Colonic mucosa (tissue), 4 donors: Measurements from ENCODE around the gene MEIS1. TPM values are rescaled to one million over a fixed set of nuclear protein-coding genes. Genes with fewer than 3 reads are reported as not detected.

Experiments
- DNase-seq: peaks from one replicate; pipeline ENCODE4 v3.0.0-alpha.2; 2020
- H3K27ac ChIP-seq: fragments of 200-600 bp; one replicate; pipeline ENCODE4 v1.8.0; 2021
- H3K27me3 ChIP-seq: fragments of 200-600 bp; one replicate; pipeline ENCODE4 v1.8.0; 2021
- H3K36me3 ChIP-seq: fragments of 200-600 bp; one replicate; pipeline ENCODE4 v1.8.0; 2021
- H3K4me1 ChIP-seq: fragments of 200-600 bp; one replicate; pipeline ENCODE4 v1.8.0; 2021; ENCODE audit warnings: mild to moderate bottlenecking
- H3K4me3 ChIP-seq: fragments of 200-600 bp; one replicate; pipeline ENCODE4 v1.8.0; 2021
- H3K9ac ChIP-seq, 2 donors: one replicate each; pipeline ENCODE4 v1.7.0; 2013; ENCODE audit warnings: control low read depth in 2 of 2, low read depth in 2 of 2, low read length in 2 of 2
- H3K9me3 ChIP-seq: fragments of 200-600 bp; one replicate; pipeline ENCODE4 v1.8.0; 2021
- CTCF ChIP-seq: fragments of 200-600 bp; IDR thresholded peaks from one replicate; pipeline ENCODE4 v1.8.0; 2022; ENCODE audit warnings: antibody characterized with exemption, mild to moderate bottlenecking
- intact Hi-C: fragments of 100-400 bp; cut with DNase I; formaldehyde crosslinking; loops from one replicate; pipeline ENCODE4 v1.14.1; 2022
- total RNA-seq, 2 donors: library from RNA; stranded (reverse); fragmentation: NEBNext Ultra II Directional in 1 of 2; extraction: Animal tissue kit (Norgen Biotek cat#: 25700) in 1 of 2; gene quantifications; one replicate each; pipeline ENCODE4 v1.2.1, GENCODE V29; 2021
- donor health status: healthy.
- donor health status: DM: no; HTN: no; CAD: no.
- donor health status: DM: no; HTN: no; CAD: no.

MEIS1 gene
- total RNA-seq, 2 donors from 2014 or later = 8.9 to 23.1 TPM

GRCh38 chr2:66531567-66531966 is 96.6 kb downstream of the MEIS1 start:
- DNase-seq = no peak
- intact Hi-C loops = no loop called here
- Histone ChIP-seq H3K27ac (no peak overlapping the region), H3K27me3 (no peaks in the 10 kb centered on the region), H3K4me1 (no peaks in the 10 kb centered on the region), H3K9ac (no peak overlapping the region), H3K36me3 (no peaks in the 10 kb centered on the region), H3K4me3 (no peak overlapping the region), H3K9me3 (no peaks in the 10 kb centered on the region)
- no peak for TF ChIP-seq CTCF

- TF ChIP-seq CTCF = no peak
- H3K27ac ChIP-seq = no peak overlapping the region
- DNase-seq = no peak
- no peak overlapping the region for H3K9ac ChIP-seq
- H3K4me1 ChIP-seq = no peaks in the 10 kb centered on the region
- H3K9me3 ChIP-seq = no peaks in the 10 kb centered on the region
- intact Hi-C loops = no loop called here
- no peaks in the 10 kb centered on the region for H3K27me3 ChIP-seq
- H3K36me3 ChIP-seq = no peaks in the 10 kb centered on the region
- H3K4me3 ChIP-seq = no peak overlapping the region
Observed at GRCh38 chr2:66532972-66533868, 98.3 kb downstream of the MEIS1 start.

- Histone ChIP-seq H3K4me1 (no peaks in the 10 kb centered on the region), H3K9ac (no peak overlapping the region), H3K27ac (no peak overlapping the region), H3K27me3 (no peaks in the 10 kb centered on the region), H3K9me3 (no peaks in the 10 kb centered on the region), H3K4me3 (no peak overlapping the region), H3K36me3 (no peaks in the 10 kb centered on the region)
- no peak for TF ChIP-seq CTCF
- intact Hi-C loops = no loop called here
- no peak for DNase-seq
Observed at GRCh38 chr2:66534461-66534860, 99.5 kb downstream of the MEIS1 start.

DNA sequence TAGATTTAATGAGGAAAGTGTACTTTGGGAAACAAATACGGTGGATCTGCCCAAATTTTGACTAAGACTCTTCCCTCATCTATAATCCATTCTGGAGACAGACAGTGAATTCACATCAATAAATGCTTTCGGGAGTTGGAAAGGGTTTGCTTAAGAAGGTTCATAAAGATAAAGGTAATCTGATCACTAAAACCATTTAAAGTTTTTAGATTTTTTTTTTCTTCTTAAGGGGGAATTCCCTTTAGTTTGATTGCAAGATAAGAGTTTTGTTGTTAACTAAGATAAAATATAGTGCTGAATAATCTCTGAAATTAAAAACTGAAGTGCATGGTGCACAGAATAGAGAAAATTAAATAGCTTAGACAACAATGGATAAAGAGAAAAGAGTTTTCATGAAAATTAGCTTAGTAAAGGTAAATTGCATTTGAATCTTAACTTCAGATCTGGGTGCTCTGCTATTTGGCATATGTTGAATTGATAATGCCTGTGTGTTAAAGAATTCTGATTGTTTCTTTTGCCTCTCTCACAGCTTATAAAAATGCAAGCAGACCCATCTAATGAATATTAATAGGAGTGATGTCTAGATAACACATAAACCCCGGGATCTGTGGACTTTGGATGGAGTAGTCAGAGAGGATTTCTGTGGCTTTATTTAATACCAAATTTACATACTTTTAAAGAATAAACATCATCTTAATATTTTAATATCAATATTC is 100.8 kb downstream of the MEIS1 start:
- Histone ChIP-seq H3K4me3 (no peak overlapping the region), H3K9me3 (no peaks in the 10 kb centered on the region), H3K9ac (no peak overlapping the region), H3K4me1 (no peaks in the 10 kb centered on the region), H3K36me3 (no peaks in the 10 kb centered on the region), H3K27me3 (no peaks in the 10 kb centered on the region), H3K27ac (no peak overlapping the region)
- no peak for DNase-seq
- intact Hi-C loops = no loop called here
- no peak for TF ChIP-seq CTCF

GRCh38 chr2:66536290-66536673 is 101.4 kb downstream of the MEIS1 start:
- Histone ChIP-seq H3K9ac (no peak overlapping the region), H3K9me3 (no peaks in the 10 kb centered on the region), H3K36me3 (no peaks in the 10 kb centered on the region), H3K27ac (no peak overlapping the region), H3K4me3 (no peak overlapping the region), H3K4me1 (no peaks in the 10 kb centered on the region), H3K27me3 (no peaks in the 10 kb centered on the region)
- no peak for TF ChIP-seq CTCF
- intact Hi-C loops = no loop called here
- DNase-seq = no peak
